Stimulated activated CD8-positive, alpha-beta memory T cell treated with anti-CD3 and anti-CD28 coated beads, Interleukin-7, amount 100 ng/mL, for 24 hours (primary cell): Measurements from ENCODE around the gene PBX2.
"Not testable (repeated sequence)": the region's sequence is repeated elsewhere in the genome, so short reads cannot be mapped to it uniquely, and the experiment has no call there.

Experiments used
- DNase-seq: peaks from one replicate; pipeline ENCODE4 v3.0.0-alpha.2; 2020; ENCODE audit warnings: low read depth

Gene PBX2

GRCh38 chr6:32151181-32151862, 38.7 kb downstream of the PBX2 start:
- DNase-seq, result no peak

GRCh38 chr6:32149932-32150870, 39.8 kb downstream of the PBX2 start:
- DNase-seq, result no peak

- no peak for DNase-seq
Observed at GRCh38 chr6:32149092-32149755, 40.8 kb downstream of the PBX2 start.

- DNase-seq, result no peak
Observed at GRCh38 chr6:32148289-32149091, 41.5 kb downstream of the PBX2 start.

GRCh38 chr6:32147401-32148132, 42.4 kb downstream of the PBX2 start:
- no peak for DNase-seq

- no peak for DNase-seq
Observed at GRCh38 chr6:32146687-32147086, 43.3 kb downstream of the PBX2 start.

GRCh38 chr6:32146287-32146686, 43.7 kb downstream of the PBX2 start:
- no peak for DNase-seq

GRCh38 chr6:32144238-32144637, 45.8 kb downstream of the PBX2 start:
- not testable (repeated sequence) for DNase-seq

GRCh38 chr6:32140420-32141046, 49.5 kb downstream of the PBX2 start:
- no peak for DNase-seq

GRCh38 chr6:32139590-32139989, 50.4 kb downstream of the PBX2 start:
- no peak for DNase-seq

GRCh38 chr6:32137454-32137853, 52.5 kb downstream of the PBX2 start:
- no peak for DNase-seq
